ACHN (cell line): ENCODE data around the gene BCL2L1.
A peak's percentile ranks its signal among the peaks of the same experiment; 100 is the strongest.

ENCODE experiments used
- DNase-seq: peaks from one replicate; pipeline ENCODE4 v3.0.0-alpha.2; 2015
- in situ Hi-C: cut with HindIII; loops from 2 replicates; pipeline ENCODE4 v1.10.0; 2017; ENCODE audit warnings: low sequenced_read_pairs, low pct_ligation_motif_present, low pct_unique_long_range_greater_than_20kb

BCL2L1 gene

DNA sequence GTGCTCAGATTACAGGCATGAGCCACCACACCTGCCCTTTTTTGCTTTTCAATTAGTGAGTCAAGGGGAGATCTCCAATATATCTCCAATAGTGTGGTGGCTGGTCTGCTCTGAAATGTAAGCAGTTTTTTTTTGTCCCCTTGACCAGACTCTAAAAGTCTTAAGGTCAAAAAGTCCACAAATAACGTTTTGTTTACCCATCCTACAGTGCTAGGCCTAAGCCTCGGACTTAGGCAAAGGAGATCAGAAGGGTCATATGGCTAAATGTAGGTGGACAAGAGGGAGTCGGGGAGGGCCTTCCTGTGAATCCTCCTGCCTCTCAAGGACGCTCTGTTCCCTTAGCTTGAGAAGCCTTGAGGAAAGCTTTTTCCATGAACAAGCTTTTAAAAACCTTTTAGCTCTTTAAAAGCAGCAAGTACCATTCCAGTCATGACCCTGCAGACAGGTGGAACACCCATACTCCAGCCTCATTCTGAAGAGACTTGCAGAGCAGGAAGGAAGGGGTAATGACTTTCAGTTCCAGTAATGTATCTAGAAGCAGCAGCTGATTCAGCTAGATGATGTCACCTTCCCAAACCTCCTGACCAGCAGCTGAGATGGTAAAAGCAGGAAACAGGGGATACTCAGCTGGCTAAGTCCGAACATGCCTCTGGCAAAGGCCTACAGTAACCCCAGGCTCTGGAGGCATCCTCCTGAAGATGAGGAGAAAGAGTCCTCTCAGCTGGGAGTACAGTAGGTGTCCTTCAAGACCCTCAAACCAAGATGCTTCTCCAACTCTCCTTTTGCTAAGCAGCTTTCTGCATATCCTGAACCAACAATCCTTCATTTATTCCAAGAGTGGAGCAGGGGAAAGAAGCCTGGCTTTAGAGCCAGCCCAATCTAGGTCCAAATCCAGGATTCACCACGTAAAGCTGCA, 23.6 kb downstream of the BCL2L1 start:
- DNase-seq, result peak; percentile 90
- in situ Hi-C loops, result no loop called here

DNA sequence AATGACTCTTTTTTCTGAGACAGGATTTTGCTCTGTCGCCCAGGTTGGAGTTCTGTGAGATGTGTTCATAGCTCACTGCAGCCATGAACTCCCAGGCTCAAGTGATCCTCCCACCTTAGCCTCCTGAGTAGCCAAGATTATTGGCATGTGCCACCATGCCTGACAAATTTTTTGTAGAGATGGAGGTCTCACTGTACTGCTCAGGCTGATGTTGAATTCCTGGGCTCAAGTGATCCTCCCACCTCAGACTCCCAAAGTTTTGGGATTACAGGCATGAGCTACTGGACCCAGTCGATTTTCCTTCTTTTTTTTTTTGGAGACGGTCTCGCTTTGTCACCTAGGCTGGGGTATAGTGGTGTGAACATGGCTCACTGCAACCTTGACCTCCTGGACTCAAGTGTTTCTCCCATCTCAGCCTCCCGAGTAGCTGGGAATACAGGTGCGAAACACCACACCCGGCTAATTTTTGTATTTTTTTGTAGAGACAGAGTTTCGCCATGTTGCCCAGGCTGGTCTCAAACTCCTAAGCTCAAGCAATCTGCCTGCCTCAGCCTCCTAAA, 24.3 kb downstream of the BCL2L1 start:
- in situ Hi-C loops, result no loop called here
- no peak for DNase-seq

- DNase-seq, result peak; percentile 90
- in situ Hi-C loops, result no loop called here
Measured at GRCh38 chr20:31695849-31696804, 26.5 kb downstream of the BCL2L1 start.

DNA sequence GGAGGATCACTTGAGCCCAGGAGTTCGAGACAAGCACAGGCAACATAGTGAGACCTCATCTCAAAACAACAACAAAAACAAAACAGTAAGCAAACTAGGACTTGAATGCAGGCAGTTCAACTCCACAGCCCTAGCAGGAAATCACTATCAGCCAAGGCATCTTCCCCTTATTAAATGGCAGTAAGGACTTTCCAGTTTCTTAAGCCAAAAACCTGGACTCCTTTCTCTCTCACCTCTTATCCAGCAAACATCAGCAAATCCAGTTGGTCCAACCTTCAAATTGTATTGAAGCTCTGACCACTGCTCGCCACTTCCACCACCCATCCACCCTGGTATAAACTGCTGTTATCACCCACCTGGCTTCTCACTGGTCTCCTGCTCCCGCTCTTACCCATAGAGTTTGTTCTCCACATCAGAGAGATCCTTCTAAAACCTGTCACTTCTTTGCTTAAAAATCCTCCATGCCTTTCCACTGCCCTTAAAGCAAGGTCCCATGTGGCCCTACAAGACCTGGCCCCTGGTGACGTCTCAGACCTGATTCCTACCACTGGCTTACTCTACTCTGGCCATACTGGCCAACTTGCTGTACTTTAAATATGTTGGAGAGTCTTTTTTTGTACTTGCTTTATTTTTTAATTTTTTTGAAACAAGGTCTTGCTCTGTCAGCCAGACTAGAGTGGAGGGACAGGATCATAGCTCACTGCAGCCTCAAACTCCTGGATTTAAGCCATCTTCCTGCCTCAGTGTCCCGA, 27.6 kb downstream of the BCL2L1 start:
- in situ Hi-C loops, result no loop called here
- DNase-seq, result no peak

- DNase-seq, result no peak
Measured at GRCh38 chr20:31693987-31694661, 28.5 kb downstream of the BCL2L1 start.

DNA sequence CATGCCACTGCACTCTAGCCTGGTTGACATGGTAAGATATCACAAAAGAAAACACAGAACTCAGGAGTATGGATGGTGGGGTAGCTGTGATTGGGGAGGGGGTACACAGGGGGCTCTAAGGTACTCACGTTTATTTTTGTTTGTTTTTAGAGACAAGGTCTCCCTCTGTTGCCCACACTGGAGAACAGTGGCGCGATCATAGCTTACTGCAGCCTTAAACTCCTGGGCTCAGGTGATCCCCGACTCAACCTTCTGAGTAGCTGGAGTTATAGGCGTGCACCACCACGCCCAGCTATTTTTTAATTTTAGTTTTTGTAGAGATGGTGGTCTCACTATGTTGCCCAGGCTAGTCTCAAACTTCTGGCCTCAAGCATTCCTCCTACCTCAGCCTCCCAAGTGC, 29.3 kb downstream of the BCL2L1 start:
- in situ Hi-C loops, result no loop called here

More at GRCh38 chr20:31693987-31694661, 28.5 kb downstream of the BCL2L1 start:
- in situ Hi-C loops, result no loop called here

DNA sequence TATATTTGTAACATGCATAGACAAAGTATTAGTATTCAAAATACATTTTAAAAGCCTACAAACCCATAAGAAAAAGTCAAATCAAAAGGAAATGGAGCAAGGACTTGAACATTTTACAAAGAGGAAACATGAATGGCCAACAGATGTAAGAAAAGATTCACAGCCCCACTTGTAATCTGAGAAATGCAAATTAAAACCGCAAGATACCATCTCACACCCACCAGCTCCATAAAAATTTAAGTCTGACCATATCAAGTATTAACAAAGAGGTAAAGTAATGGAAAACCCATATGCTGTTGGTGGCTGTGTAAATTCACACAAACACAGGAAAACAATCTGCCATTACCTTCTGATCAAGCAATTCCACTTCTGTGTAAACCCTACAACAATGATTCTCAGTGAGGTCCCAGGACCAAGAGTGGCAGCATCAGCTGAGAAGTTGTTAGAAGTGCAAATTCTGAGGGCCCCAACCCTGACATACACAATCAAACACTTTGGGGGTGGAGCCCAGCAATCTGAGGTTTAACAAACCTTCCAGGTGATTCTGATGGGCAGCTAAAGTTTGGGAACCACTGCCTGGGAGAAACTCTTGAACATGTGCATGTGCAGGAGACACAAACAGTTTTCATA, 30.9 kb downstream of the BCL2L1 start:
- in situ Hi-C loops, result no loop called here
- no peak for DNase-seq

More for the DNA sequence above, 29.3 kb downstream of the BCL2L1 start:
- DNase-seq, result no peak

DNA sequence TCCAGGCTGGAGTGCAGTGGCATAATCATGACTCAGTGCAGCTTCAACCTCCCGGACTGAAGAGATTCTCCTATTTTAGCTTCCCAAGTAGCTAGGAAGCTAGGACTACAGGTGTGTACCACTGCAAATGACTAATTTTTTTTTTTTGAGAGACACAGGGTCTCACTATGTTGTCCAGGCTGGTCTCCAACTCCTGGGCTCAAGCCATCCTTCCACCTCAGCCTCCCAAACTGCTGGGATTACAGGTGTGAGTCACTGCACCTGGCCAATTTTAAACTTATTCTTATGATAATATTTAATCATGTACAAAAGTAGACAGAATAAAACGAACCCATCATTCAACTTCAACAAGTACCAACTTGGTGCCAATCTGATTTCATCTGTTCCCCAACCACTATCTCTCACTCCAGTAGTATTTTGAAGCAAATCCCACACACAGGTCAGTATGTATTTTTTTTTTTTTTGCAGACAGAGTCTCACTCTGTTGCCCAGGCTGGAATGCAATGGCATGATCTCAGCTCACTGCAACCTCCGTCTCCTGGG, 32.5 kb downstream of the BCL2L1 start:
- in situ Hi-C loops, result no loop called here
- no peak for DNase-seq

GRCh38 chr20:31689141-31689540, 33.5 kb downstream of the BCL2L1 start:
- DNase-seq, result no peak

DNA sequence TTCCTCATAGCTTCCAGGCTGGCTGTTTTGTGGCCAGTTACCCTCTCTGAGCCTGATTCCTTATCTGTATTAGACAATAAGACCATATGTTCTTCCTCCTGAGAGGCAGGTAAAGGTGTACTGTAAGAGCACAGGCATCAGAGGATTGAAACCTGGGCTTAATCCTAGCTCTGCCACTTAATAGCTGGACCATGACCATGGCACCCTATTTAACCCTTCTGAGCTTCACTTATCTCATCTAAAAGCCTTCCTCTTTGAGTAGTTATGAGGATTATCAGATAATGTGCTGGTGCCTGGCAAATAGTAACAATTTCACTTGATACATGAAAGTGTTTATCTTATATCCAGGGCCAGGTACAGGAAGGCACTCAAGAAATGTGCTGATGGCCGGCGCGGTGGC, 34.9 kb downstream of the BCL2L1 start:
- DNase-seq, result no peak
- in situ Hi-C loops, result no loop called here

More at GRCh38 chr20:31689141-31689540, 33.5 kb downstream of the BCL2L1 start:
- in situ Hi-C loops, result no loop called here

- in situ Hi-C loops, result no loop called here
- DNase-seq, result no peak
Measured at GRCh38 chr20:31685853-31686643, 36.6 kb downstream of the BCL2L1 start.

DNA sequence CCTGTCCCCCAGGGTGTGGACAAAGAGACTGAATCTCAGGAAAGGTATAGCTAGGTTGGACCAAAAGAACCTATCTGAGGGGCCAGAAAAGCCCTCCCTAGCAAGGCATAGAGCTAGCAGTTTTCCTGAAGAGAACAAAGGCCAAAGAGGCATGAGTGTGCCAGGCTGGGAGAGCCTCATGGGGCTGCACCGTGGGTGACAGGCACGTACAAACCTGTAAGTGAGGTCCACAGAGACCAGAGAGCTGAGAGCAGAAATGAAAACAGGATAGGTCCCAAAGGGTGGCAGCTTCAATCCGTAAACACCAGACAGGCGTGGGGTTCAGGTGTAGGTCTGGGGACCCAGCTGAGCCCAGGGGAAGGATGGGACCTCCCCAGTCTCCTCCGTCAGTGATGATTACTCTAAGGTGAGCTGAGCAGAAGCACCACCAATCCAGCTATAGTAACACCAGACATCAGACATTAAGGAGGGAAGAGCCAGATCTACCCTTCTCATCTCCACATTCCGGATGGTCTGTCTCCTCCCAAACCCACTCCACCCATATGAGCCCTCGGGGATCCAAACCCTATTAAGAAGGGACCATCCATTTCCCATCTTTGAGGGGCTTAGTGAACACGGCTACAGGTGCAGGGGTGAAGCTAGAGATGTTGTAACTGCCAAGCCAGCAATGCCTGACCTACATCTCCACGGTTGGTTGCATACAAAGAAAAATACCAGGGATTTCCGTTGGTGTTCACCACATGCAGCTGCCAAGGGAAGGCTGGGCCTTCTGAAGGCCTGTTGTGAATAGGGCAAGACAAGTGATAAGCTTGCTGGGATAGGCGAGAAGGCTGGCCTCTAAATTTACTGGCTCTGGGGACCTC, 38.3 kb downstream of the BCL2L1 start:
- in situ Hi-C loops, result no loop called here
- peak; percentile 75 for DNase-seq

GRCh38 chr20:31682927-31683326, 39.7 kb downstream of the BCL2L1 start:
- no peak for DNase-seq
- in situ Hi-C loops, result no loop called here

DNA sequence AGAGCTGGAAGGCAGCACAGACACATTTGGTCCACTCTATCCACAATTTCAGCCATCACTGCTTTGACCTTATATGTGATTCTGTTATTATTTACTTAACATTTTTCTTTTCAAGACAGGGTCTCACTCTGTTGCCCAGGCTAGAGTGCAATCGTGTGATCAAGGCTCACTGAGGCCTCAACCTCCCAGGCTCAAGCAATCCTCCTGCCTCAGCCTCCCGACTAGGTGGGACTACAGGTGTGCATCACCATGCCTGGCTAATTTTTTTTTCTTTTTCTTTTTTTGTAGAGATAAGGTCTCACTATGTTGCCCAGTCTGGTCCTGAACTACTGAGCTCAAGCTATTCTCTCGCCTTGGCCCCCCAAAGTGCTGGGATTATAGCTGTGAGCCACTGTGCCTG, 40.3 kb downstream of the BCL2L1 start:
- in situ Hi-C loops, result no loop called here
- DNase-seq, result no peak

DNA sequence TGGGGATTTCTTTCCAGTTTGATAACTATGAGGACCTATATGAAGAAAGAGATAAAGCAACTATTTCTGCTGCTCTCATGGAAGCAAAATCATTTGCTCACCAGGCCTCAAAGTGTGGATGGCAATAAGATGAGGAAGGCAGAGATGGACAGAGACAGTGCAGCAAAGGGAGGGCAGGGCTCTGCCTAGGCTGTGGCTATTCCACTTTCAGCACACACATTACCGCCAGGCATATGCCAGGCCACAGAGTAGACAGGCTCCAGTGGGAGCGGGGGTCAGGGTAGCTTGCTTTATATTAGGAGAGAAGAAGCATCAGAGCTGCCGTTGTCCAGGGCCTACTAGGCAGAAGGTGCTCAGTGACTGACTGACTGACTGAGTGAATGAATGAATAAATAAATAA, 40.9 kb downstream of the BCL2L1 start:
- in situ Hi-C loops, result no loop called here
- DNase-seq, result no peak
